Skeletal muscle satellite cell (primary cell): ENCODE data around the gene ADAMTS7.
"Not testable (repeated sequence)": the region's sequence is repeated elsewhere in the genome, so short reads cannot be mapped to it uniquely, and the experiment has no call there.

ENCODE experiments used
- H3K27me3 ChIP-seq: 2 replicates; pipeline ENCODE4 v1.7.0; 2013; ENCODE audit warnings: low read length; ENCODE audit not compliant: control insufficient read depth, insufficient read depth
- H3K36me3 ChIP-seq: 2 replicates; pipeline ENCODE4 v1.7.0; 2013; ENCODE audit warnings: mild to moderate bottlenecking, control low read depth, low read length; ENCODE audit not compliant: insufficient read depth
- H3K4me1 ChIP-seq: 2 replicates; pipeline ENCODE4 v1.7.0; 2013; ENCODE audit warnings: low read length; ENCODE audit not compliant: control insufficient read depth, insufficient read depth
- H3K4me2 ChIP-seq: 2 replicates; pipeline ENCODE4 v1.7.0; 2013; ENCODE audit warnings: mild to moderate bottlenecking, low read length
- H3K4me3 ChIP-seq: 2 replicates; pipeline ENCODE4 v1.7.0; 2013; ENCODE audit warnings: low read length
- H3K9ac ChIP-seq: 2 replicates; pipeline ENCODE4 v1.7.0; 2013; ENCODE audit warnings: mild to moderate bottlenecking, low read depth, low read length, moderate library complexity
- H3K9me3 ChIP-seq: replicated peaks from 2 replicates; pipeline ENCODE4 v1.7.0; 2013; ENCODE audit warnings: mild to moderate bottlenecking, control low read depth, low read length

Gene ADAMTS7

DNA sequence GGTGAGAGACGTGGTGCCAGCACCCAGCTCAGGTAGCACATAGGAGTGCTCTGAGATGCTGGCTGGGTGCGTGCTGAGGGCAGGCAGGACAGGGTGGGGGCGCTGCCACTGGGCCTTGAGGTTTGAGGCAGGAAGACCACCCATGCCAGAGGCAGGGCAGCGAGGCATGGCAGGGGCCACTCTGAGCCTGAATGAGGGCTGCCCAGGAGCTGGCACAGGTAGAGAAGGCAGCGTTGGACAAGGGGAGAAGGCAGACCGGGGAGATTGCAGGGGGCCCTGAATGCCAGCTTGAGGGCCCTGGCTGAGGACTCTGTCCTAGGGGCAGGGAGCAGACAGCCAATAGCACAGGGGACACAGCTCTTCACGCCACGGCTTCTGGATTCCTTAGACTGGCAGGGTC, 50.2 kb downstream of the ADAMTS7 start:
- Histone ChIP-seq H3K36me3 (no peaks in the 10 kb centered on the region), H3K4me3 (no peak overlapping the region), H3K27me3 (no peaks in the 10 kb centered on the region), H3K9ac (no peak overlapping the region), H3K4me1 (peaks cover 41% of the 10 kb centered on the region), H3K9me3 (no peaks in the 10 kb centered on the region), H3K4me2 (no peak overlapping the region)

DNA sequence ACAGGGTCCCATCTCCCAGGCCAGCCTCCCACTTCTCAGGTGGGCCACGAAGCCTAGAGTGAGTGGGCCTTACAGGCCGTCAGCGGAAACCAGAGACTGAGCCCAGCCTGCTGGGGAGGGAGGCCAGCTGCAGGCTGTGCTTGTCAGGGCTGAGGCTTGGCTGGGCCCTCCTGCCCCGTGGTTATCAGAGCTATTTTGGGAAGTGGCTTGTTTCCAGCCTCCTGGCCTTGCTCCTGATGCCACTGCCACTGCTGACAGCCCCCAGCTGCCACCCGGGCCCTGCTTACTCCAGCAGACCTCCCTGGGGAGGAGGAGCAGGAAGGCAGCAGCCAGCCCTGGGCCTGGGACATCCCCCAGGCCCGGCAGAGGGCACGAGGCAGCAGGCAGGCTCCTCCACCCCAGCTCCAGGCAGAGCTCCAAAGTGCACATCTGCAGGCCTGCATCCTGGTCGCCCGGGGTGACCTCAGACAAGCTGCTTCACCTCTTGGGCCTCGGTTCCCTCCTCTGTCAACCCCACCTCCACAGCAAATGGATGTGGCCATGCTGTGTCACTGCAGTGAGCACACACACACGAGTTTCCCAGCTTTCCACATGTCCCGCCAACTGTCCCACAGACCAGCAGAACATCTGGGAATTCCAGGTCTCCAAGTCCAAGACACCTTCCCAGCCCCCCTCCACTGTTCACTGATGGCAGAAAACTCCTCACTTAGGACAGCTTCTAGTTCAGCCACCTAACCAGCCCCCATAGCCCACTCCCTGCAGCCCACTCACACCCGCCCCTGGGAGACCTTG, 51.0 kb downstream of the ADAMTS7 start:
- H3K4me2 ChIP-seq, H3K4me3 ChIP-seq, H3K27me3 ChIP-seq, H3K36me3 ChIP-seq, H3K9me3 ChIP-seq: not testable (repeated sequence)
- peak overlapping the region; percentile 38 for H3K9ac ChIP-seq
- peaks cover 45% of the 10 kb centered on the region for H3K4me1 ChIP-seq

DNA sequence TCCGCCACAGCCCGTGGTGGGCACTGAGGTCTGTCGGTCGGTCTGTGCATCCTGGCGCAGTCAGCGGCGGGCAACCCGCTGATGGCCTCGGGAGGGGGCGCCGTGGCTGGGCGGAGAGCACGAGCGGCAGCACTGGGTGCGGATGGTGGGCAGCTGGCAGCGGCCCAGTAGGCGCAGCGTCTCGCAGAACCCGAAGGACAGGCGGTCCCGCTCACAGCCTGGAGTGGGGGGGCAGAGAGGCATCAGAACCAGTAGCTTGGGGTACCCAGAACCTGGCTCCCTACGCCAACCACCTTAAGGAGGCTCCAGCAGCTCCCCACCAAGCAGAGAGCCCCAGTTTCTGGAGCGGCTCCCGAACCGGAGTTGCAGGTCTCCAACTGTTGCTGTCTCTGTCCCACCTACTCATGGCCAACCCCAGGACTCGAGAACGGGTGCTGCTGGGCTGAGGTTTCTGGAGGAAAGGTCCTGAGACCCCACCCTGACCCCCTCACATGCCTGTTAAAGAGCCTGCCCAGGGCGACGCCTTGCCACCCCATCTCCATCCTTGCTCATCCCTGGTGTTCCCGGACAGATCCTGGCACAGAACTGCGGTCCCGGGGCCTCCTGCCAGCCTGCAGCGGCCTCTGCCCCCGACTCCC, 51.8 kb downstream of the ADAMTS7 start:
- peak overlapping the region; percentile 38 for H3K9ac ChIP-seq
- H3K9me3 ChIP-seq, H3K27me3 ChIP-seq, H3K36me3 ChIP-seq, H3K4me2 ChIP-seq, H3K4me3 ChIP-seq: not testable (repeated sequence)
- H3K4me1 ChIP-seq = peaks cover 52% of the 10 kb centered on the region

DNA sequence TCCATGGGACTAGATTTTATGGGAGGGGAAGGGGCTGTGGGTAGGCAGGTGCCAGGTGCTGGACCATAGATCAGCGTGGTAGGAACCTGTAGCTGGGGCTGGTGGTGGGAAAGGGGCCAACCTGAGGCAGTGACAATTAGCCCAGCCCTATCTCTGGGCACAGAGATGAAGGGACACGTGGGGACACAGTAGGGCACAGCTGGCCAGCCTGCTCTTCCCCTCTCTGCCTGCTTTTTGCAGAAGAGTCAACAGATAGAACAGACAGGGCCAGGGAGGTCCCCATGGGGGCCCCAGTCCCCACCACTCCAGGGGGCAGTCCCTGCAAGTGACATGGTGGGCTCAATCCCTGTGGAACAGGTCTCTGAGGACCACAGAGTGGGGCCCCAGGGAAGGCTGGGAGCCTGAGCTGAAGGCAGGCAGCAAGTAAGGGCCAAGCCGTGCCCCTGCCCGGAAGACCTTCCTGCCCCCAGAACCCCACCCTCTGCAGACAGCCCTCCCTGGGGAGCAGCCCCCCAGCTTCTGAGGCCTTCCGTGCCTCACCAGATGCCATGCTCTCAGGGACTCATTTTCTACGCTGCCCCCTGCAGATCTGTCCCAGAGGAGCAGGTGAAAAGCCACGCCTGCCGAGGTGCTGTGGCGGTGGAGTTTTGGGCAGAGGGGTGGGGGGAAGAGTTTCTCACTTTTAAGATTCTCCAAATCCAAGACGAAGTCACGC, 52.6 kb downstream of the ADAMTS7 start:
- H3K4me3 ChIP-seq, H3K36me3 ChIP-seq, H3K9ac ChIP-seq, H3K27me3 ChIP-seq, H3K4me2 ChIP-seq, H3K9me3 ChIP-seq: not testable (repeated sequence)
- H3K4me1 ChIP-seq = peaks cover 55% of the 10 kb centered on the region

DNA sequence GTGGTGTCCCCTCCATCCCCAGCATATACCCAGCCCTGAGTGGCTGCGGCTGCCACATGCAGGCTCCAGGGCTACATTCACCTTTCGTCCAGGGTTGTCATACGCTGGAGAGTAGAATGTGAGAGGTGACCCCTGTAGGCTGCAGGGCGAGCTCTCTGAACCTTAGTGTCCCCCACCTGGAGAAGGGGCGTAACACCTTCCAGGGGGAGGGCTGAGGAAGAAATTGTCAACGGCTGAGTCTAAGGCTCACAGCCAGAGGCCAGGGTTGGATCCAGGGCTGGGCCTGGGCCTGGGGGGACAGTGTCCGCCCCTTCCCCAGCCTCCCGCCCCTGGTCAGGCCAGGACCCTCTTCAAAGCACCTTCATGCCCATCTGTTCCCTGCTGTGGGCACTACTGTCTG, 53.2 kb downstream of the ADAMTS7 start:
- not testable (repeated sequence) for H3K27me3 ChIP-seq, H3K4me3 ChIP-seq, H3K9ac ChIP-seq, H3K36me3 ChIP-seq, H3K4me2 ChIP-seq, H3K9me3 ChIP-seq
- peaks cover 55% of the 10 kb centered on the region for H3K4me1 ChIP-seq

DNA sequence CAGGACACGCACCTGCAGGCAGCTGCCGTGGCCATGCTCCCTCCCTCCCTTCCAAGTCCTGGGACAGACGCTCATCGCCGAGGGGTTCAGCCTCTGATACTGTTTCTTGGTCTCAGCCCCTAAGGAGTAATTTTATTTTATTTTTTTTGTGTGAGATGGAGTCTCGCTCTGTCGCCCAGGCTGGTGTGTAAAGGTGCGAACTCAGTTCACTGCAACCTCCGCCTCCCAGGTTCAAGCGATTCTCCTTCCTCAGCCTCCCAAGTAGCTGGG, 53.7 kb downstream of the ADAMTS7 start:
- H3K36me3 ChIP-seq = no peaks in the 10 kb centered on the region
- H3K27me3 ChIP-seq = no peaks in the 10 kb centered on the region
- H3K9ac ChIP-seq = peak overlapping the region; percentile 17
- no peaks in the 10 kb centered on the region for H3K9me3 ChIP-seq
- no peak overlapping the region for H3K4me3 ChIP-seq
- H3K4me1 ChIP-seq = peaks cover 55% of the 10 kb centered on the region
- peak overlapping the region; percentile 75 for H3K4me2 ChIP-seq

DNA sequence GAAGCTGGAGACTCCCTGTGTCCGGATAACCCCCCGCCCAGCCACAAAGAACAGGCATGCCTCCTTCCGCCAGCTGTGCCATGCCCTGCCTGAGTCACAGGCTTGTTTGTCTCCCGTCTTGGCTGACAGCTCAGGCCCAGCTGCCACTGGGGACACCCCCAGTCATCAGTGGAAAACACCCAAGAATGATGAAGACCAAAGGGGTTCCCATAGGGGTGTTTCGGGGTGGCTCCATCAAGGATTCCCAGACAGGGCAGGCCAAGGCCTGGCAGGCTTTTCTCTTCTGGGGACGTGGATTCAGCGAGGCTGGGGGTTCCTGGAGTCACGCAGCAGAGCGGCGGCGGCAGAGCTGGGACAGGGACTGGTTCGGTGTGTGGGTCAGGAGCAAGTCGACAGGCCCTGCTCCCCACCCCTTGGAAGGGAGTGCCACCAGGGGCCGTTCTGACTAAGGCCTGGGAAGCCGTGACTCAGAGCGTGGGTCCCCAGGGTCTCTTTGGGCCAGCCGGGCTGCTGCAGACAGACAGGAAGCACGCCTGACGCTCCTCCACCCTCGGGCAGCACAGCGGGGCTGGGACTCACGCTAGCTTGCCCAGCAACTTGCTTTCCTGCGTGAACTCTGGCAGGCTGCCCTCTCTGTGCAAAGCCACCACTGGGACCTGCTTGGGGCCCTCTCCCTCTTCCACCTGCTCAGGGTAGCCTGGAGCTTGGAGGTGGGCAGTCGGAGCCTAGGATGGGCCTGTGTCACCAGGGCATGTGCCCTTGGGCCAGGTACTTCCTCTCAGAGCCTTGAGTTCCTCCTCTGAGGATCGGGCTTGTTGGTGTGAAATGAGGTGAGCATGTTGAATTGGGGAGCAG, 54.3 kb downstream of the ADAMTS7 start:
- not testable (repeated sequence) for H3K36me3 ChIP-seq, H3K9me3 ChIP-seq, H3K27me3 ChIP-seq
- H3K4me2 ChIP-seq = peak overlapping the region; percentile 75
- peak overlapping the region; percentile 52 for H3K9ac ChIP-seq
- peak overlapping the region; percentile 25 for H3K4me3 ChIP-seq
- peaks cover 54% of the 10 kb centered on the region for H3K4me1 ChIP-seq

DNA sequence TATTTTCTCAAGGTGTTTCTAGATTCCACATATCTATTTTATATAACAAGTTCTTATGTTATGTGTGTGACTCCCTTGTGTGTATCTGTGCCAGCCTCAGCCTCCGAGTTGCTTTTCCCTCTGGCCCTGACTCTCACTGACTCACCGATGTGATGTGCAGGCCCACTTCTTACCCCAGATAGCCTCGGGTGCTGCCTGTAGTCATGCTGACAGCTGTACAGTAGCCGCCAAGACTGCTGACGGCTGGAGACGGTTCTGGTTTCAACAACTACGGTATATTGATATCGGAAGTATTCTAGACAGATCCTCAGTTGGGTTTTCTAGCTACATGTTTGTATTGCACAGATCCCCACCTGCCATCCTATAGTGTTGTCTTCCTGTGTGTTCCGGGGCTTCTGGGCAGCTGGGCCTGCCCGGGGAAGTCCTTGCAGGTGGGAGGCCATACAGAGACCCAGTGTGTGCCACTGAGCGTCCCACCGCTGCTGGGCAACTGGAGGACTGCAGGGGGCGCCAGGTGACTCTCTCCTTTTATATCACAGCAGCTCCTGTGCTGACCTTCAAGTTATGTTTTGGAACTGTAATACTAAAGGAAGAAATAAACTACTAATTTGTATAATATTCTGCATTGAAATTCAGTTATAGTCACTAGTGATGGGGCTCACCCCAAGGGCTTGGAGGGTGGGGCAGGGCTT, 55.2 kb downstream of the ADAMTS7 start:
- Histone ChIP-seq H3K4me1 (peaks cover 50% of the 10 kb centered on the region), H3K9ac (peak overlapping the region; percentile 47), H3K4me2 (peak overlapping the region; percentile 67)
- H3K4me3 ChIP-seq, H3K27me3 ChIP-seq, H3K36me3 ChIP-seq, H3K9me3 ChIP-seq: not testable (repeated sequence)

DNA sequence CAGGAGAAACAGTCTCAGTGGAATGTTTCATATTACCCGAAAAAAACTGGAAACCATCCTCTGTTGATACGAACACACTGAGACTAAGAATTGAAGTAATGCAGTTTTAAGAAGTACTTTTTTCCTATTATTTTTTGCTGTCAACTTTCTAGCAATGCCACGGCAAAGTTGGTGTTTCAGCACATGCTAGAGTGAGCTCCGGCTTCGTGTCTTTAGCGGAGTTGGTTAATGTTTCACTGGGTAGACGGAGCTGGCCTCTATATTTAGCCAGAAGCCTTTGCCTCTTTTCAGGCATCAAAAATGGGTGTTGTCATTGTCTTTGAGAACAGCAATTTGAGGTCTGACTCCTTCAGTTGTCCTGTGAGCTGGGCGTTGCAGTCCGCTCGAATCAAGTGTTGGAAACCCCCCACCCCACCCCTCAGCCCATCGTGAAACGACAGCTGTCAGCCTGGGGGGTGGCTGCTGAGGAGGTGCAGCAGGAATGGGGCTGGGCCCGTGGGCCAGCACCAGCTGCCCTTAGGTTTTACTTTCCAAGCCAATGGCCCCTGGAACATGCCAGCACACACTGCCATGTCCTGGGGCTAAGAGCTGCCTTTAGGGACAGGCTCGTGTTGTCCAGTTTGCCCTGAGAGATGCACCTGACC, 56.5 kb downstream of the ADAMTS7 start:
- H3K27me3 ChIP-seq, H3K36me3 ChIP-seq, H3K9me3 ChIP-seq, H3K4me3 ChIP-seq, H3K4me2 ChIP-seq: not testable (repeated sequence)
- Histone ChIP-seq H3K9ac (peak overlapping the region; percentile 31), H3K4me1 (peaks cover 49% of the 10 kb centered on the region)

DNA sequence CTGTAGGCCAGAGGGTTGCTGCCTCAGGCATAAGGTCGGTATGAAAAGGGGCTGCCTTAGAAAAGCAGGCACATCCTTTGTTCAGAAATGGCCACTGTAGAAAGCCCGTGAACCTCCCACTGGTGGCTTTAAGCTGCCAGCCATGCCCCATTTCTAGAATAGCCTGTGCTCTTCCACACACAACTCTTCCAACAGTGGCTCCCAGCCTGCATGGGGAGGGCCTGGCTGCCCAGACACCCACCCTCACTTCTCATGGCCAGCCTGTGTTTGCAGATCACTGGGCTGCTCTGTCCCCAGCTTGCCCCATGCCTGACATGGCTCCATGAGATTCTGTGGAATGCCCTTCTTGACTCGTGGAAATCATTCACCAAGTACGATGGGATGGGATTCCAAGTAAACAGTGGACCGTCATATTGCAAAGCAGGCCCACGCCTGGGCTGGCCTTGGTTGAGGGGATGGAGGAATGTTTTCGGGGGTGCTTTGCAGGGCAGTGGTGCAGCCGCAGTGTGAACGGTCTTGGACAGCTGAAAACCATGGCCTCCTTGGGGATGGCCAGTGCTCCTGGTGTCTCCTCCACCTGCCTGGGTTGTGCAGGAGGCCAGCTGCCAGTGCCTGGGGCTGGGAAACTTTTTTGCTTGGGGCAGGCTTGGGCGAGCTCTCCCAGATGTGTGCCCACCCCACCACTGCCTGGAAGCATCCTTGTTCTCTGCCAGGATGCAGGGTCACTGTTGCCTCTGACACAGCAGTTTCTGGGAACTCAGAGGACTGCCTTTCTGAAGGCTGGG, 57.3 kb downstream of the ADAMTS7 start:
- H3K4me3 ChIP-seq, H3K36me3 ChIP-seq, H3K9me3 ChIP-seq, H3K4me2 ChIP-seq, H3K27me3 ChIP-seq: not testable (repeated sequence)
- Histone ChIP-seq H3K9ac (peak overlapping the region; percentile 31), H3K4me1 (peaks cover 44% of the 10 kb centered on the region)
